WERI-Rb-1 (cell line): ENCODE measurements around the gene TOMM7.

ENCODE experiments used
- DNase-seq: peaks from one replicate; pipeline ENCODE4 v3.0.0-alpha.2; 2020
- H3K27ac ChIP-seq: fragments of 250-450 bp; sonication (Bioruptor Pico); 2 replicates; pipeline ENCODE4 v1.5.1; 2020; ENCODE audit warnings: mild to moderate bottlenecking, moderate library complexity
- H3K27me3 ChIP-seq: fragments of 250-450 bp; sonication (Bioruptor Pico); 2 replicates; pipeline ENCODE4 v1.5.1; 2021; ENCODE audit warnings: mild to moderate bottlenecking, low read depth, moderate library complexity; ENCODE audit not compliant: insufficient read depth, severe bottlenecking
- H3K36me3 ChIP-seq: fragments of 250-450 bp; sonication (Bioruptor Pico); 2 replicates; pipeline ENCODE4 v1.5.1; 2020; ENCODE audit warnings: mild to moderate bottlenecking, moderate library complexity
- H3K4me3 ChIP-seq: 2 replicates; pipeline ENCODE4 v1.5.1; 2011; ENCODE audit warnings: low read depth, mild to moderate bottlenecking, control low read depth, low read length
- H3K9me3 ChIP-seq: fragments of 250-450 bp; sonication (Bioruptor Pico); 2 replicates; pipeline ENCODE4 v1.5.1; 2021; ENCODE audit warnings: mild to moderate bottlenecking, moderate library complexity; ENCODE audit not compliant: severe bottlenecking
- CTCF ChIP-seq: IDR thresholded peaks from 2 replicates; pipeline ENCODE4 v1.5.1; 2011; ENCODE audit warnings: low read depth, mild to moderate bottlenecking, control low read depth, inconsistent platforms, low read length

TOMM7 gene

GRCh38 chr7:22867003-22867402 is 44.4 kb upstream of the TOMM7 start:
- no peak overlapping the region for H3K4me3 ChIP-seq
- no peaks in the 10 kb centered on the region for H3K36me3 ChIP-seq
- DNase-seq, result no peak
- H3K9me3 ChIP-seq, result no peaks in the 10 kb centered on the region
- no peaks in the 10 kb centered on the region for H3K27me3 ChIP-seq
- no peak for TF ChIP-seq CTCF
- H3K27ac ChIP-seq, result no peak overlapping the region

GRCh38 chr7:22865602-22865960 is 42.9 kb upstream of the TOMM7 start:
- DNase-seq, result no peak
- no peak for TF ChIP-seq CTCF
- no peaks in the 10 kb centered on the region for H3K9me3 ChIP-seq
- no peaks in the 10 kb centered on the region for H3K27me3 ChIP-seq
- H3K27ac ChIP-seq, result no peak overlapping the region
- H3K36me3 ChIP-seq, result no peaks in the 10 kb centered on the region
- no peak overlapping the region for H3K4me3 ChIP-seq

- H3K9me3 ChIP-seq, result no peaks in the 10 kb centered on the region
- H3K36me3 ChIP-seq, result no peaks in the 10 kb centered on the region
- H3K4me3 ChIP-seq, result no peak overlapping the region
- H3K27ac ChIP-seq, result no peak overlapping the region
- no peak for DNase-seq
- no peaks in the 10 kb centered on the region for H3K27me3 ChIP-seq
- no peak for TF ChIP-seq CTCF
Observed at GRCh38 chr7:22864855-22865601, 42.4 kb upstream of the TOMM7 start.

- TF ChIP-seq CTCF, result no peak
- H3K9me3 ChIP-seq, result no peaks in the 10 kb centered on the region
- no peak overlapping the region for H3K27ac ChIP-seq
- no peak overlapping the region for H3K4me3 ChIP-seq
- no peak for DNase-seq
- H3K27me3 ChIP-seq, result no peaks in the 10 kb centered on the region
- H3K36me3 ChIP-seq, result no peaks in the 10 kb centered on the region
Observed at GRCh38 chr7:22864301-22864700, 41.7 kb upstream of the TOMM7 start.

- no peak for TF ChIP-seq CTCF
- H3K4me3 ChIP-seq, result no peak overlapping the region
- H3K9me3 ChIP-seq, result no peaks in the 10 kb centered on the region
- no peaks in the 10 kb centered on the region for H3K36me3 ChIP-seq
- no peaks in the 10 kb centered on the region for H3K27me3 ChIP-seq
- no peak overlapping the region for H3K27ac ChIP-seq
- no peak for DNase-seq
Observed at GRCh38 chr7:22863156-22863899, 40.7 kb upstream of the TOMM7 start.
